H1 (cell line): ENCODE results near the gene UBE2E2. TPM values are rescaled to one million over a fixed set of nuclear protein-coding genes. Genes with fewer than 3 reads are reported as not detected.

Experiments used
- CTCF ChIA-PET: fragments of 300-600 bp; sonication (Branson Sonifier 250); formaldehyde crosslinking; loops from one replicate; lab custom pipeline; 2021; ENCODE audit not compliant: partially characterized antibody; lab: Charles Lee
- POLR2A ChIA-PET: fragments of 300-600 bp; sonication (Branson Sonifier 250); formaldehyde crosslinking; loops from one replicate; lab custom pipeline; 2021; ENCODE audit warnings: inconsistent platforms; ENCODE audit not compliant: partially characterized antibody; lab: Charles Lee
- DNase-seq, 2 experiments: peaks; one replicate each; pipeline versions ENCODE4 v3.0.0 to v3.0.0-alpha.2; 2010 to 2022; ENCODE audit warnings: low spot score in 2 of 2, low read depth in 1 of 2, mixed read lengths in 1 of 2
- FAIRE-seq: peaks from 2 replicates; lab custom pipeline; 2011; peaks lifted over from hg19 to GRCh38; lab: Jason Lieb, UNC
- H2AFZ ChIP-seq: 2 replicates; pipeline ENCODE4 v1.8.1; 2012; ENCODE audit warnings: low read length, inconsistent platforms
- H2AK5ac ChIP-seq: 2 replicates; pipeline ENCODE4 v1.6.1; 2013; ENCODE audit warnings: low read depth, low read length
- H2BK120ac ChIP-seq: replicated peaks from 2 replicates; pipeline ENCODE3; 2013; ENCODE audit warnings: low read depth, low read length, inconsistent platforms
- H2BK12ac ChIP-seq: 2 replicates; pipeline ENCODE4 v1.6.1; 2013; ENCODE audit warnings: low read depth, low read length
- H2BK15ac ChIP-seq: 2 replicates; pipeline ENCODE4 v1.6.1; 2013; ENCODE audit warnings: low read length
- H2BK20ac ChIP-seq: 2 replicates; pipeline ENCODE4 v1.6.1; 2013; ENCODE audit warnings: low read length
- H2BK5ac ChIP-seq: 2 replicates; pipeline ENCODE4 v1.6.1; 2013; ENCODE audit warnings: low read depth, low read length
- H3K14ac ChIP-seq: 2 replicates; pipeline ENCODE4 v1.6.1; 2013; ENCODE audit warnings: inconsistent platforms; ENCODE audit not compliant: insufficient read length
- H3K18ac ChIP-seq: 2 replicates; pipeline ENCODE4 v1.6.1; 2013; ENCODE audit warnings: low read length; ENCODE audit errors: extremely low read depth
- H3K23ac ChIP-seq: 2 replicates; pipeline ENCODE4 v1.6.1; 2013; ENCODE audit warnings: inconsistent platforms; ENCODE audit not compliant: insufficient read length
- H3K23me2 ChIP-seq: 2 replicates; pipeline ENCODE4 v1.6.1; 2013; ENCODE audit warnings: low read depth, low read length
- H3K27ac ChIP-seq: 2 replicates; pipeline ENCODE4 v1.6.1; 2011; ENCODE audit warnings: low read depth, low read length, inconsistent platforms
- H3K27me3 ChIP-seq, 4 experiments: replicated peaks in 1 of 4; 1 replicate in 1 of 4; 2 replicates in 3 of 4; pipeline versions ENCODE4 v1.6.1 to v1.8.1; 2011 to 2013; ENCODE audit warnings: low read length in 3 of 4, mild to moderate bottlenecking in 3 of 4, inconsistent platforms in 2 of 4, mixed read lengths in 2 of 4, moderate library complexity in 1 of 4; ENCODE audit not compliant: control insufficient read depth in 3 of 4, insufficient read depth in 3 of 4; ENCODE audit errors: extremely low read depth in 1 of 4
- H3K36me3 ChIP-seq, 4 experiments: 2 replicates each; pipeline versions ENCODE4 v1.6.1 to v1.8.1; 2011 to 2013; ENCODE audit warnings: mild to moderate bottlenecking in 4 of 4, low read length in 3 of 4, moderate library complexity in 2 of 4, control low read depth in 1 of 4, inconsistent platforms in 1 of 4; ENCODE audit not compliant: insufficient read depth in 4 of 4, control insufficient read depth in 2 of 4
- H3K4ac ChIP-seq: replicated peaks from 2 replicates; pipeline ENCODE3; 2013; ENCODE audit warnings: low read length, low read depth, mixed read lengths, inconsistent platforms; ENCODE audit not compliant: insufficient read length
- H3K4me1 ChIP-seq, 4 experiments: replicated peaks in 1 of 4; 1 replicate in 1 of 4; 2 replicates in 3 of 4; pipeline versions ENCODE4 v1.6.1 to v1.8.1; 2011 to 2013; ENCODE audit warnings: low read length in 3 of 4, inconsistent platforms in 2 of 4, mixed read lengths in 1 of 4; ENCODE audit not compliant: insufficient read depth in 4 of 4, control insufficient read depth in 3 of 4
- H3K4me2 ChIP-seq, 2 experiments: 2 replicates each; pipeline versions ENCODE4 v1.6.1 to v1.8.1; 2011 to 2013; ENCODE audit warnings: low read depth in 2 of 2, low read length in 2 of 2, control low read depth in 1 of 2, inconsistent platforms in 1 of 2, mild to moderate bottlenecking in 1 of 2; ENCODE audit not compliant: insufficient read depth in 1 of 2
- H3K4me3 ChIP-seq, 4 experiments: fragments of 200-600, 300-600 bp in 1 of 4; sonication (generic), shearing (Covaris generic), sonication (Bioruptor Twin) in 1 of 4; 2 replicates each; pipeline versions ENCODE4 v1.5.1 to v1.8.1; 2011 to 2016; ENCODE audit warnings: low read length in 4 of 4, low read depth in 3 of 4, control low read depth in 2 of 4, inconsistent platforms in 2 of 4, mild to moderate bottlenecking in 2 of 4, mixed read lengths in 1 of 4, moderate library complexity in 1 of 4; ENCODE audit not compliant: insufficient read depth in 2 of 4; ENCODE audit errors: extremely low read depth in 1 of 4
- H3K56ac ChIP-seq: replicated peaks from 2 replicates; pipeline ENCODE3; 2013; ENCODE audit warnings: low read depth, mild to moderate bottlenecking, mixed read lengths, low read length, inconsistent platforms; ENCODE audit not compliant: insufficient read length
- H3K79me1 ChIP-seq: 2 replicates; pipeline ENCODE4 v1.6.1; 2013; ENCODE audit warnings: low read depth, low read length, control low read depth
- H3K79me2 ChIP-seq, 2 experiments: 2 replicates each; pipeline versions ENCODE4 v1.6.1 to v1.8.1; 2012 to 2013; ENCODE audit warnings: low read length in 2 of 2, mild to moderate bottlenecking in 2 of 2, inconsistent platforms in 1 of 2; ENCODE audit not compliant: insufficient read depth in 2 of 2, control insufficient read depth in 1 of 2
- H3K9ac ChIP-seq, 4 experiments: replicated peaks in 1 of 4; 1 replicate in 1 of 4; 2 replicates in 3 of 4; pipeline versions ENCODE4 v1.6.1 to v1.8.1; 2011 to 2013; ENCODE audit warnings: low read depth in 3 of 4, low read length in 3 of 4, control low read depth in 2 of 4, mild to moderate bottlenecking in 2 of 4, moderate library complexity in 2 of 4, inconsistent platforms in 1 of 4; ENCODE audit errors: extremely low read depth in 1 of 4
- H3K9me3 ChIP-seq, 2 experiments: 2 replicates each; pipeline versions ENCODE4 v1.6.1 to v1.8.1; 2012 to 2013; ENCODE audit warnings: mild to moderate bottlenecking in 2 of 2, moderate library complexity in 2 of 2, control low read depth in 1 of 2, inconsistent platforms in 1 of 2, low read depth in 1 of 2, low read length in 1 of 2, mixed read lengths in 1 of 2; ENCODE audit not compliant: insufficient read depth in 2 of 2
- H4K20me1 ChIP-seq, 2 experiments: replicated peaks in 1 of 2; 2 replicates each; pipeline versions ENCODE3 to v1.8.1; 2011 to 2013; ENCODE audit warnings: inconsistent platforms in 2 of 2, low read length in 2 of 2, mild to moderate bottlenecking in 1 of 2; ENCODE audit not compliant: insufficient read depth in 2 of 2, control insufficient read depth in 1 of 2
- H4K5ac ChIP-seq: 2 replicates; pipeline ENCODE4 v1.6.1; 2013; ENCODE audit warnings: low read length, low read depth, mixed read lengths, inconsistent platforms; ENCODE audit not compliant: insufficient read length
- H4K8ac ChIP-seq: 2 replicates; pipeline ENCODE4 v1.8.0; 2013; ENCODE audit warnings: mild to moderate bottlenecking, moderate library complexity, low read length, inconsistent platforms; ENCODE audit not compliant: insufficient read depth; ENCODE audit errors: extremely low read depth
- H4K91ac ChIP-seq: replicated peaks from 2 replicates; pipeline ENCODE3; 2013; ENCODE audit warnings: low read length, mixed read lengths, inconsistent platforms; ENCODE audit not compliant: insufficient read length
- BCL11A ChIP-seq, 2 experiments: IDR thresholded peaks; one replicate each; pipeline ENCODE4 v1.6.1; 2011; ENCODE audit warnings: low read depth in 2 of 2, low read length in 2 of 2, mild to moderate bottlenecking in 2 of 2
- CBX8 ChIP-seq: fragments of 300-800, 300-1000 bp; sonication (generic); IDR thresholded peaks from 2 replicates; pipeline ENCODE4 v1.7.1; 2016; ENCODE audit warnings: low read depth, low read length, borderline replicate concordance
- NANOG ChIP-seq: IDR thresholded peaks from 2 replicates; pipeline ENCODE4 v1.6.1; 2011; ENCODE audit warnings: low read length, low read depth, mild to moderate bottlenecking, inconsistent platforms; ENCODE audit not compliant: insufficient read depth, poor library complexity, severe bottlenecking
- RAD21 ChIP-seq, 2 experiments: IDR thresholded peaks in 1 of 2; conservative IDR thresholded peaks in 1 of 2; 2 replicates each; pipeline ENCODE4 v1.6.1; 2011; ENCODE audit warnings: low read depth in 2 of 2, low read length in 2 of 2, improper control_type of control experiment in 1 of 2, inconsistent platforms in 1 of 2, mild to moderate bottlenecking in 1 of 2, moderate library complexity in 1 of 2
- SIN3A ChIP-seq, 2 experiments: IDR thresholded peaks in 1 of 2; conservative IDR thresholded peaks in 1 of 2; 2 replicates each; pipeline ENCODE4 v1.6.1; 2011 to 2012; ENCODE audit warnings: low read length in 2 of 2, improper control_type of control experiment in 1 of 2, low read depth in 1 of 2, mild to moderate bottlenecking in 1 of 2
- SIRT6 ChIP-seq: IDR thresholded peaks from one replicate; pipeline ENCODE4 v1.7.1; 2012; ENCODE audit warnings: low read length, inconsistent platforms
- SIX5 ChIP-seq: IDR thresholded peaks from 2 replicates; pipeline ENCODE4 v1.6.1; 2011; ENCODE audit warnings: mild to moderate bottlenecking, low read depth, low read length
- SRF ChIP-seq: IDR thresholded peaks from 2 replicates; pipeline ENCODE4 v1.6.1; 2011; ENCODE audit warnings: mild to moderate bottlenecking, low read depth, low read length, moderate library complexity
- TAF1 ChIP-seq: IDR thresholded peaks from 2 replicates; pipeline ENCODE4 v1.6.1; 2011; ENCODE audit warnings: mild to moderate bottlenecking, low read depth, low read length
- WGBS, 2 experiments: shearing (Covaris generic) in 1 of 2; methylation state at CpG; one replicate each; pipeline versions ENCODE4 v1.1.6 to v1.1.7; 2013 to 2015; ENCODE audit warnings: low lambda C conversion rate in 2 of 2, mixed read lengths in 2 of 2, inconsistent platforms in 1 of 2, low coverage in 1 of 2, missing lambda C conversion rate in 1 of 2; ENCODE audit not compliant: insufficient replicate concordance in 2 of 2, insufficient coverage in 1 of 2, insufficient read length in 1 of 2; ENCODE audit errors: extremely low coverage in 1 of 2, missing lambda C conversion rate in 1 of 2; 5-methylcytosine and 5-hydroxymethylcytosine counted together
- polyA plus RNA-seq, 7 experiments: library from polyadenylated mRNA; depleted of rRNA in 3 of 7; stranded (reverse) in 5 of 7; unstranded in 2 of 7; fragments of >200 nt in 5 of 7; fragments of 200-250 nt in 2 of 7; gene quantifications; 1 replicate in 5 of 7; 2 replicates in 1 of 7; 4 replicates in 1 of 7; pipeline versions ENCODE4 v1.2.1 to v1.2.3, GENCODE V29; 2011 to 2013; ENCODE audit warnings: missing spikeins in 2 of 7, mixed read lengths in 2 of 7
- total RNA-seq: library from RNA; stranded (reverse); fragmentation: NEBNext Ultra II Directional; extraction: Animal tissue kit (Norgen Biotek cat#: 25700); gene quantifications from 2 replicates; pipeline ENCODE4 v1.2.1, GENCODE V29; 2021

UBE2E2 gene
- total and polyA plus RNA-seq, 2 of the 8 experiments (the other 6 are each of a cell fraction or from before 2014, with no cell fraction given), result 57.6 to 70.6 TPM

- no peaks in the 10 kb centered on the region for H3K79me1 ChIP-seq
- no peaks in the 10 kb centered on the region for H3K79me2 ChIP-seq
- H4K20me1 ChIP-seq, result no peaks in the 10 kb centered on the region
- no peak overlapping the region for H3K4me2 ChIP-seq
- POLR2A ChIA-PET, result no interaction called here
- H3K18ac ChIP-seq, result no peak overlapping the region
- no peaks in the 10 kb centered on the region for H3K23me2 ChIP-seq
- no peak overlapping the region for H2BK5ac ChIP-seq
- H3K4ac ChIP-seq, result no peak overlapping the region
- H3K9me3 ChIP-seq, result no peaks in the 10 kb centered on the region
- H2BK15ac ChIP-seq, result no peak overlapping the region
- H3K56ac ChIP-seq, result no peak overlapping the region
- H3K9ac ChIP-seq, result no peak overlapping the region
- DNase-seq (no peak), FAIRE-seq (no peak)
- no peak overlapping the region for H2BK20ac ChIP-seq
- TF ChIP-seq NANOG (no peak), RAD21 (IDR thresholded peaks at IDR 0.05 in 1 of 2, conservative IDR thresholded peaks at IDR 0.05 in 1 of 2; ENCODE audit: low read depth in 2 of 2, low read length in 2 of 2) (no peak), SIN3A (conservative IDR thresholded peaks at IDR 0.05 in 1 of 2, IDR thresholded peaks at IDR 0.05 in 1 of 2; ENCODE audit: low read depth in 1 of 2, low read length in 2 of 2) (no peak), BCL11A (IDR thresholded peaks at IDR 0.05; ENCODE audit: low read depth in 2 of 2, low read length in 2 of 2) (no peak), SIRT6 (no peak), SRF (no peak), TAF1 (no peak), CBX8 (no peak), SIX5 (no peak)
- no peak overlapping the region for H3K14ac ChIP-seq
- CTCF ChIA-PET, result interaction anchor here (1.2 kb wide), 1 partner anchor 10 kb away, joined by 3 read pairs; no protein-coding TSS in a partner anchor
- no peak overlapping the region for H3K4me3 ChIP-seq
- H4K5ac ChIP-seq, result no peak overlapping the region
- H4K91ac ChIP-seq, result no peak overlapping the region
- WGBS, 2 experiments, result 85% methylated on average over 3 of the region's 3 CpGs; no CpG with 5 or more reads in 1 of the 2 experiments
- no peak overlapping the region for H2AK5ac ChIP-seq
- no peak overlapping the region for H3K23ac ChIP-seq
- H3K4me1 ChIP-seq, result peaks cover 0 to 4% (median under 1%) of the 10 kb centered on the region in 4 experiments; a peak in 1 of 7 replicates
- no peak overlapping the region for H2BK12ac ChIP-seq
- no peaks in the 10 kb centered on the region for H3K27me3 ChIP-seq
- H4K8ac ChIP-seq, result no peak overlapping the region
- H3K27ac ChIP-seq, result no peak overlapping the region
- no peak overlapping the region for H2AFZ ChIP-seq
- no peaks in the 10 kb centered on the region for H3K36me3 ChIP-seq
- no peak overlapping the region for H2BK120ac ChIP-seq
These were observed 370.7 kb downstream of the UBE2E2 start for GRCh38 chr3:23573827-23574226.
